Mesenchymal stem cell (in vitro differentiated cells and primary cell): ENCODE results near the gene MRPS23.

Experiments used
- DNase-seq: peaks from one replicate; pipeline ENCODE4 v3.0.0-alpha.2; 2013
- H2AFZ ChIP-seq: one replicate; pipeline ENCODE4 v1.6.1; 2013; ENCODE audit warnings: low read depth, mild to moderate bottlenecking, control low read depth, inconsistent platforms, low read length, moderate library complexity
- H2AK5ac ChIP-seq: 2 replicates; pipeline ENCODE4 v1.6.1; 2013; ENCODE audit warnings: low read length, moderate library complexity, mild to moderate bottlenecking, inconsistent platforms; ENCODE audit not compliant: severe bottlenecking
- H2BK120ac ChIP-seq: one replicate; pipeline ENCODE4 v1.6.1; 2013; ENCODE audit warnings: low read depth, mild to moderate bottlenecking, inconsistent platforms, low read length, moderate library complexity
- H2BK12ac ChIP-seq, 2 experiments: one replicate each; pipeline ENCODE4 v1.6.1; 2013; ENCODE audit warnings: inconsistent platforms in 2 of 2, low read length in 2 of 2, mild to moderate bottlenecking in 2 of 2, moderate library complexity in 2 of 2, control low read depth in 1 of 2
- H2BK15ac ChIP-seq: one replicate; pipeline ENCODE4 v1.6.1; 2013; ENCODE audit warnings: mild to moderate bottlenecking, low read depth, inconsistent platforms; ENCODE audit not compliant: poor library complexity, severe bottlenecking
- H2BK5ac ChIP-seq: 2 replicates; pipeline ENCODE4 v1.6.1; 2013; ENCODE audit warnings: low read depth, mild to moderate bottlenecking, low read length, control low read depth, inconsistent platforms; ENCODE audit not compliant: poor library complexity, severe bottlenecking
- H3K14ac ChIP-seq, 2 experiments: one replicate each; pipeline ENCODE4 v1.6.1; 2013; ENCODE audit warnings: inconsistent platforms in 2 of 2, low read length in 2 of 2, control low read depth in 1 of 2, mild to moderate bottlenecking in 1 of 2, moderate library complexity in 1 of 2
- H3K18ac ChIP-seq, 2 experiments: one replicate each; pipeline ENCODE4 v1.6.1; 2013; ENCODE audit warnings: inconsistent platforms in 2 of 2, low read length in 2 of 2, control low read depth in 1 of 2, low read depth in 1 of 2, mild to moderate bottlenecking in 1 of 2
- H3K23ac ChIP-seq, 2 experiments: one replicate each; pipeline ENCODE4 v1.6.1; 2013; ENCODE audit warnings: inconsistent platforms in 2 of 2, low read length in 2 of 2, mild to moderate bottlenecking in 2 of 2, moderate library complexity in 2 of 2, control low read depth in 1 of 2
- H3K27ac ChIP-seq: 2 replicates; pipeline ENCODE4 v1.5.1; 2013; ENCODE audit warnings: mild to moderate bottlenecking, moderate library complexity, low read length, control low read depth, inconsistent platforms; ENCODE audit not compliant: poor library complexity, severe bottlenecking
- H3K27me3 ChIP-seq, 2 experiments: 2 replicates each; pipeline versions ENCODE4 v1.6.1 to v1.7.0; 2013; ENCODE audit warnings: low read length in 2 of 2, mild to moderate bottlenecking in 2 of 2, moderate library complexity in 2 of 2, control low read depth in 1 of 2, inconsistent platforms in 1 of 2; ENCODE audit not compliant: control insufficient read depth in 1 of 2, insufficient read depth in 1 of 2
- H3K36me3 ChIP-seq, 2 experiments: 2 replicates each; pipeline versions ENCODE4 v1.6.1 to v1.7.0; 2013; ENCODE audit warnings: low read length in 2 of 2, control low read depth in 1 of 2, inconsistent platforms in 1 of 2, low read depth in 1 of 2, mild to moderate bottlenecking in 1 of 2; ENCODE audit not compliant: insufficient read depth in 2 of 2, control insufficient read depth in 1 of 2
- H3K4ac ChIP-seq, 2 experiments: one replicate each; pipeline ENCODE4 v1.6.1; 2013; ENCODE audit warnings: inconsistent platforms in 2 of 2, low read length in 2 of 2, mild to moderate bottlenecking in 2 of 2, moderate library complexity in 2 of 2, control low read depth in 1 of 2, low read depth in 1 of 2
- H3K4me1 ChIP-seq: 2 replicates; pipeline ENCODE4 v1.6.1; 2013; ENCODE audit warnings: low read depth, low read length, control low read depth; ENCODE audit not compliant: control insufficient read depth, insufficient read depth
- H3K4me2 ChIP-seq: 2 replicates; pipeline ENCODE4 v1.6.1; 2013; ENCODE audit warnings: low read length, mild to moderate bottlenecking, inconsistent platforms; ENCODE audit not compliant: poor library complexity, severe bottlenecking
- H3K4me3 ChIP-seq, 2 experiments: 2 replicates each; pipeline versions ENCODE4 v1.5.1 to v1.7.0; 2013; ENCODE audit warnings: low read length in 2 of 2, mild to moderate bottlenecking in 2 of 2, control low read depth in 1 of 2, low read depth in 1 of 2; ENCODE audit not compliant: insufficient read depth in 1 of 2
- H3K79me1 ChIP-seq: replicated peaks from 2 replicates; pipeline ENCODE4 v1.6.1; 2013; ENCODE audit warnings: mild to moderate bottlenecking, control low read depth, low read length, inconsistent platforms; ENCODE audit not compliant: poor library complexity, severe bottlenecking
- H3K9ac ChIP-seq: 2 replicates; pipeline ENCODE4 v1.7.0; 2013; ENCODE audit warnings: mild to moderate bottlenecking, low read length, moderate library complexity
- H3K9me3 ChIP-seq: 2 replicates; pipeline ENCODE4 v1.7.0; 2013; ENCODE audit warnings: mild to moderate bottlenecking, low read length; ENCODE audit not compliant: control insufficient read depth
- H4K8ac ChIP-seq: one replicate; pipeline ENCODE4 v1.6.1; 2013; ENCODE audit warnings: inconsistent platforms, mild to moderate bottlenecking, low read length, moderate library complexity
- H4K91ac ChIP-seq: one replicate; pipeline ENCODE4 v1.6.1; 2013; ENCODE audit warnings: mild to moderate bottlenecking, low read length, inconsistent platforms
- WGBS: methylation state at CpG from one replicate; pipeline ENCODE4 v1.1.7; 2013; ENCODE audit warnings: mixed read lengths; 5-methylcytosine and 5-hydroxymethylcytosine counted together

MRPS23 gene

GRCh38 chr17:57861000-57861789, 11.4 kb upstream of the MRPS23 start:
- peak overlapping the region; percentile 71 for H3K9ac ChIP-seq
- H3K79me1 ChIP-seq, result peaks cover 4% of the 10 kb centered on the region
- no peaks in the 10 kb centered on the region for H3K9me3 ChIP-seq
- H4K91ac ChIP-seq, result peak overlapping the region; percentile 90
- peak overlapping the region; percentile 76 for H2BK15ac ChIP-seq
- peaks cover 36% of the 10 kb centered on the region for H3K4me1 ChIP-seq
- H3K4me3 ChIP-seq, result peak overlapping the region; percentile 32 to 71
- peak overlapping the region; percentile 89 for H2BK120ac ChIP-seq
- H3K18ac ChIP-seq, result peak overlapping the region; percentile 84 to 85
- peak; percentile 85 for DNase-seq
- H3K14ac ChIP-seq, result peak overlapping the region in 1 of 2 experiments; percentile 19
- H4K8ac ChIP-seq, result peak overlapping the region; percentile 74
- 2% methylated on average over 25 of the region's 34 CpGs for WGBS
- peak overlapping the region; percentile 81 for H3K27ac ChIP-seq
- peak overlapping the region in 1 of 2 experiments; percentile 3 for H3K23ac ChIP-seq
- H2AK5ac ChIP-seq, result peak overlapping the region; percentile 33
- H3K36me3 ChIP-seq, result peaks cover 17 to 19% of the 10 kb centered on the region in 2 experiments
- peak overlapping the region; percentile 71 for H2BK5ac ChIP-seq
- peak overlapping the region; percentile 51 to 95 for H2BK12ac ChIP-seq
- no peak overlapping the region for H2AFZ ChIP-seq
- peak overlapping the region; percentile 52 to 66 for H3K4ac ChIP-seq
- no peaks in the 10 kb centered on the region for H3K27me3 ChIP-seq
- peak overlapping the region; percentile 54 for H3K4me2 ChIP-seq

- Histone ChIP-seq H3K18ac (peak overlapping the region; percentile 82 to 84), H4K8ac (peak overlapping the region; percentile 0), H4K91ac (peak overlapping the region; percentile 19), H3K4ac (peak overlapping the region in 1 of 2 experiments; percentile 52), H2BK5ac (no peak overlapping the region), H3K9me3 (no peaks in the 10 kb centered on the region), H3K4me2 (no peak overlapping the region), H3K36me3 (peaks cover 15 to 16% of the 10 kb centered on the region in 2 experiments), H3K23ac (peak overlapping the region in 1 of 2 experiments; percentile 3), H3K27me3 (no peaks in the 10 kb centered on the region), H3K4me3 (no peak overlapping the region), H3K27ac (peak overlapping the region; percentile 81), H2BK12ac (peak overlapping the region; percentile 51 to 95), H3K14ac (peak overlapping the region in 1 of 2 experiments; percentile 9), H2BK120ac (peak overlapping the region; percentile 56), H2BK15ac (peak overlapping the region; percentile 76), H2AFZ (no peak overlapping the region), H3K9ac (peak overlapping the region; percentile 71), H3K79me1 (peaks cover 4% of the 10 kb centered on the region), H2AK5ac (peak overlapping the region; percentile 69), H3K4me1 (peaks cover 36% of the 10 kb centered on the region)
- WGBS, result 87% methylated on average over 6 of the region's 6 CpGs
- DNase-seq, result no peak
These were observed 10.7 kb upstream of the MRPS23 start for GRCh38 chr17:57860414-57860999.

GRCh38 chr17:57859601-57860413, 10.0 kb upstream of the MRPS23 start:
- no peak overlapping the region for H3K18ac ChIP-seq
- peaks cover 8 to 9% of the 10 kb centered on the region in 2 experiments for H3K36me3 ChIP-seq
- peaks cover 4% of the 10 kb centered on the region for H3K79me1 ChIP-seq
- no peak overlapping the region for H2AK5ac ChIP-seq
- H2BK5ac ChIP-seq, result no peak overlapping the region
- H3K23ac ChIP-seq, result no peak overlapping the region
- H3K9ac ChIP-seq, result no peak overlapping the region
- no peaks in the 10 kb centered on the region for H3K9me3 ChIP-seq
- WGBS, result 79% methylated on average over 8 of the region's 13 CpGs
- no peak overlapping the region for H3K4me2 ChIP-seq
- no peak overlapping the region for H2BK12ac ChIP-seq
- H3K4me1 ChIP-seq, result peaks cover 36% of the 10 kb centered on the region
- H3K4me3 ChIP-seq, result no peak overlapping the region
- H3K4ac ChIP-seq, result no peak overlapping the region
- no peak overlapping the region for H3K27ac ChIP-seq
- no peaks in the 10 kb centered on the region for H3K27me3 ChIP-seq
- no peak for DNase-seq
- H2AFZ ChIP-seq, result no peak overlapping the region
- no peak overlapping the region for H2BK15ac ChIP-seq
- H4K91ac ChIP-seq, result no peak overlapping the region
- H3K14ac ChIP-seq, result no peak overlapping the region
- H2BK120ac ChIP-seq, result no peak overlapping the region
- H4K8ac ChIP-seq, result no peak overlapping the region
